PC-9 (cell line): Measurements from ENCODE around the gene CAV1.

ENCODE experiments used
- CTCF ChIP-seq: fragments of 200-600 bp; sonication (generic); conservative IDR thresholded peaks from 2 replicates; pipeline ENCODE4 v1.6.1; 2017; ENCODE audit warnings: mixed run types, antibody characterized with exemption, mild to moderate bottlenecking, moderate library complexity
- EZH2 ChIP-seq: fragments of 200-600 bp; sonication (generic); IDR thresholded peaks from 2 replicates; pipeline ENCODE4 v1.8.0; 2017; ENCODE audit warnings: antibody characterized with exemption, low read depth

GRCh38 chr7:116500078-116500853, 24.6 kb upstream of the CAV1 start:
- TF ChIP-seq CTCF (no peak), EZH2 (no peak)
